Effector CD4-positive, alpha-beta T cell (primary cell): ENCODE results near the gene ZNF133.

Experiments used
- DNase-seq: peaks from one replicate; pipeline ENCODE4 v3.0.0-alpha.2; 2020

Gene ZNF133

DNA sequence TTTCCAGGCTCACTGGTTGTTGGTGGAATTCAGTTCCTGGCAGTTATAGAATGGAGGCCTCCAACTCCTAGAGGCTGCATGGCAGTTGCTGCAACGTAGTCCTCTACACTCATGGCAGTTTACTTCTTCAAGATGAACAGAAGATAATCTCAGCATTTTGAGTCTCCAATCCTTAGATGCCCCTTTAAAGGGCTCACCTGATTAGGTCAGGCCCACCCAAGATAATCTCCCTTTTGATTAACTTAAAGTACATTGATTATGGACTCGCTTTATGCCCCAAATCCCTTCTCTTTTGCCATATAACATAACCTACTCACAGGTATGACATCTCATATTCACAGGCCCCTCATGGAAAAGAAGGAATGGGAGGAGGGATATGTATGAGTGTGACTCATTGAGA lies 76.4 kb downstream of the ZNF133 start:
- no peak for DNase-seq
